ENCODE results near the gene UCK1.

The UCK1 gene

GRCh38 chr9:131575946-131576853 lies 45.1 kb upstream of the UCK1 start:
- Histone ChIP-seq H3K27ac (replicated peaks; ENCODE audit: low read length) (no peak overlapping the region), H3K36me3 (replicated peaks in 1 of 2; ENCODE audit: control insufficient read depth in 2 of 2, insufficient read depth in 2 of 2, low read length in 2 of 2) (peaks cover 18 to 65% of the 10 kb centered on the region in 2 donors)
- WGBS, 2 donors (ENCODE audit: extremely low coverage in 2 of 2, insufficient read length in 2 of 2, insufficient replicate concordance in 1 of 2) = no CpG with 5 or more reads among the region's 23 CpGs

GRCh38 chr9:131574730-131575640 lies 43.9 kb upstream of the UCK1 start:
- H4K8ac ChIP-seq (ENCODE audit: low read depth, low read length) = no peak overlapping the region
- H3K9me3 ChIP-seq (replicated peaks in 1 of 2; ENCODE audit: control insufficient read depth in 2 of 2, insufficient read depth in 1 of 2, low read depth in 1 of 2, low read length in 2 of 2) = no peaks in the 10 kb centered on the region
- no peak overlapping the region for H3K4me2 ChIP-seq (ENCODE audit: insufficient read depth, low read length, poor library complexity, severe bottlenecking)
- no peak overlapping the region for H2AK5ac ChIP-seq (ENCODE audit: low read depth, low read length)
- no peak overlapping the region for H3K9ac ChIP-seq (ENCODE audit: low read depth, low read length, poor library complexity)
- H3K27me3 ChIP-seq (ENCODE audit: control insufficient read depth in 3 of 3, insufficient read depth in 3 of 3, low read depth in 1 of 3, low read length in 3 of 3) = no peaks in the 10 kb centered on the region
- H3K4me3 ChIP-seq (ENCODE audit: low read length in 2 of 2) = no peak overlapping the region
- peaks cover 15 to 60% of the 10 kb centered on the region in 2 donors for H3K36me3 ChIP-seq (replicated peaks in 1 of 2; ENCODE audit: control insufficient read depth in 2 of 2, insufficient read depth in 2 of 2, low read length in 2 of 2)
- H3K4me1 ChIP-seq (ENCODE audit: control insufficient read depth in 2 of 2, insufficient read depth in 1 of 2, low read depth in 1 of 2, low read length in 2 of 2) = peaks cover 0 to 4% of the 10 kb centered on the region in 2 donors
- no peak overlapping the region for H2BK15ac ChIP-seq (ENCODE audit: low read length)
- no peak overlapping the region for H4K91ac ChIP-seq (ENCODE audit: low read depth, low read length, poor library complexity)
- H3K23ac ChIP-seq (ENCODE audit: low read depth, low read length, poor library complexity) = peak overlapping the region; percentile 32
- H3K4ac ChIP-seq (ENCODE audit: low read length) = no peak overlapping the region
- H3K27ac ChIP-seq (replicated peaks; ENCODE audit: low read length) = no peak overlapping the region
- H2BK120ac ChIP-seq (ENCODE audit: low read depth, low read length) = no peak overlapping the region
- no peak overlapping the region for H2BK12ac ChIP-seq (ENCODE audit: low read length)
- DNase-seq (ENCODE audit: low spot score) = no peak
- no peaks in the 10 kb centered on the region for H3K79me1 ChIP-seq (ENCODE audit: low read depth, low read length)
- no peak overlapping the region for H2BK5ac ChIP-seq (ENCODE audit: low read length)
- no peak overlapping the region for H2AFZ ChIP-seq (ENCODE audit: low read length)
- H3K18ac ChIP-seq (ENCODE audit: low read length) = no peak overlapping the region
- WGBS, 2 donors (ENCODE audit: extremely low coverage in 2 of 2, insufficient read length in 2 of 2, insufficient replicate concordance in 1 of 2) = no CpG with 5 or more reads among the region's 17 CpGs
- H3K14ac ChIP-seq (ENCODE audit: low read length) = no peak overlapping the region

More at GRCh38 chr9:131575946-131576853, 45.1 kb upstream of the UCK1 start:
- H2BK15ac ChIP-seq (ENCODE audit: low read length) = no peak overlapping the region
- no peak overlapping the region for H3K4ac ChIP-seq (ENCODE audit: low read length)
- no peak overlapping the region for H2BK120ac ChIP-seq (ENCODE audit: low read depth, low read length)
- H3K9me3 ChIP-seq (replicated peaks in 1 of 2; ENCODE audit: control insufficient read depth in 2 of 2, insufficient read depth in 1 of 2, low read depth in 1 of 2, low read length in 2 of 2) = no peaks in the 10 kb centered on the region
- no peak overlapping the region for H2AK5ac ChIP-seq (ENCODE audit: low read depth, low read length)
- no peaks in the 10 kb centered on the region for H3K79me1 ChIP-seq (ENCODE audit: low read depth, low read length)
- no peak overlapping the region for H2AFZ ChIP-seq (ENCODE audit: low read length)
- H3K9ac ChIP-seq (ENCODE audit: low read depth, low read length, poor library complexity) = no peak overlapping the region
- no peak overlapping the region for H4K8ac ChIP-seq (ENCODE audit: low read depth, low read length)
- H2BK12ac ChIP-seq (ENCODE audit: low read length) = no peak overlapping the region
- H4K91ac ChIP-seq (ENCODE audit: low read depth, low read length, poor library complexity) = no peak overlapping the region
- peak overlapping the region; percentile 32 for H3K18ac ChIP-seq (ENCODE audit: low read length)
- H3K23ac ChIP-seq (ENCODE audit: low read depth, low read length, poor library complexity) = peak overlapping the region; percentile 80
- no peak overlapping the region for H3K4me3 ChIP-seq (ENCODE audit: low read length in 2 of 2)
- no peak overlapping the region for H3K4me2 ChIP-seq (ENCODE audit: insufficient read depth, low read length, poor library complexity, severe bottlenecking)
- H3K4me1 ChIP-seq (ENCODE audit: control insufficient read depth in 2 of 2, insufficient read depth in 1 of 2, low read depth in 1 of 2, low read length in 2 of 2) = peaks cover 0 to 4% of the 10 kb centered on the region in 2 donors
- no peak overlapping the region for H2BK5ac ChIP-seq (ENCODE audit: low read length)
- H3K14ac ChIP-seq (ENCODE audit: low read length) = no peak overlapping the region
- no peak for DNase-seq (ENCODE audit: low spot score)
- H3K27me3 ChIP-seq (ENCODE audit: control insufficient read depth in 3 of 3, insufficient read depth in 3 of 3, low read depth in 1 of 3, low read length in 3 of 3) = no peaks in the 10 kb centered on the region

- Histone ChIP-seq H3K79me1 (ENCODE audit: low read depth, low read length) (no peaks in the 10 kb centered on the region), H3K18ac (ENCODE audit: low read length) (no peak overlapping the region), H3K36me3 (replicated peaks in 1 of 2; ENCODE audit: control insufficient read depth in 2 of 2, insufficient read depth in 2 of 2, low read length in 2 of 2) (peaks cover 0 to 7% of the 10 kb centered on the region in 2 donors), H3K4me1 (ENCODE audit: control insufficient read depth in 2 of 2, insufficient read depth in 1 of 2, low read depth in 1 of 2, low read length in 2 of 2) (no peaks in the 10 kb centered on the region), H3K27ac (replicated peaks; ENCODE audit: low read length) (no peak overlapping the region), H4K91ac (ENCODE audit: low read depth, low read length, poor library complexity) (no peak overlapping the region), H2BK15ac (ENCODE audit: low read length) (no peak overlapping the region), H2BK5ac (ENCODE audit: low read length) (no peak overlapping the region), H3K4me3 (ENCODE audit: low read length in 2 of 2) (peak overlapping the region in 1 of 2 donors; percentile 44), H2BK120ac (ENCODE audit: low read depth, low read length) (no peak overlapping the region), H3K9ac (ENCODE audit: low read depth, low read length, poor library complexity) (no peak overlapping the region), H3K4ac (ENCODE audit: low read length) (no peak overlapping the region), H2AK5ac (ENCODE audit: low read depth, low read length) (peak overlapping the region; percentile 20), H2AFZ (ENCODE audit: low read length) (no peak overlapping the region), H3K14ac (ENCODE audit: low read length) (no peak overlapping the region), H3K27me3 (ENCODE audit: control insufficient read depth in 3 of 3, insufficient read depth in 3 of 3, low read depth in 1 of 3, low read length in 3 of 3) (no peaks in the 10 kb centered on the region), H3K23ac (ENCODE audit: low read depth, low read length, poor library complexity) (no peak overlapping the region), H3K9me3 (replicated peaks in 1 of 2; ENCODE audit: control insufficient read depth in 2 of 2, insufficient read depth in 1 of 2, low read depth in 1 of 2, low read length in 2 of 2) (peaks cover 0 to 3% of the 10 kb centered on the region in 2 donors), H4K8ac (ENCODE audit: low read depth, low read length) (no peak overlapping the region), H2BK12ac (ENCODE audit: low read length) (no peak overlapping the region), H3K4me2 (ENCODE audit: insufficient read depth, low read length, poor library complexity, severe bottlenecking) (no peak overlapping the region)
- no CpG with 5 or more reads among the region's 8 CpGs for WGBS, 2 donors (ENCODE audit: extremely low coverage in 2 of 2, insufficient read length in 2 of 2, insufficient replicate concordance in 1 of 2)
- DNase-seq (ENCODE audit: low spot score) = no peak
Observed at GRCh38 chr9:131567910-131568309, 36.8 kb upstream of the UCK1 start.

GRCh38 chr9:131566158-131566557 lies 35.1 kb upstream of the UCK1 start:
- Histone ChIP-seq H3K4ac (ENCODE audit: low read length) (no peak overlapping the region), H2BK15ac (ENCODE audit: low read length) (no peak overlapping the region), H3K9ac (ENCODE audit: low read depth, low read length, poor library complexity) (no peak overlapping the region), H3K18ac (ENCODE audit: low read length) (no peak overlapping the region), H3K27ac (replicated peaks; ENCODE audit: low read length) (no peak overlapping the region), H3K9me3 (replicated peaks in 1 of 2; ENCODE audit: control insufficient read depth in 2 of 2, insufficient read depth in 1 of 2, low read depth in 1 of 2, low read length in 2 of 2) (peaks cover 3% of the 10 kb centered on the region in 2 donors), H2BK5ac (ENCODE audit: low read length) (no peak overlapping the region), H2BK12ac (ENCODE audit: low read length) (no peak overlapping the region), H2AK5ac (ENCODE audit: low read depth, low read length) (no peak overlapping the region), H3K4me3 (ENCODE audit: low read length in 2 of 2) (no peak overlapping the region), H3K23ac (ENCODE audit: low read depth, low read length, poor library complexity) (no peak overlapping the region), H3K4me2 (ENCODE audit: insufficient read depth, low read length, poor library complexity, severe bottlenecking) (no peak overlapping the region), H3K36me3 (replicated peaks in 1 of 2; ENCODE audit: control insufficient read depth in 2 of 2, insufficient read depth in 2 of 2, low read length in 2 of 2) (no peaks in the 10 kb centered on the region), H4K91ac (ENCODE audit: low read depth, low read length, poor library complexity) (no peak overlapping the region), H3K4me1 (ENCODE audit: control insufficient read depth in 2 of 2, insufficient read depth in 1 of 2, low read depth in 1 of 2, low read length in 2 of 2) (no peaks in the 10 kb centered on the region), H3K27me3 (ENCODE audit: control insufficient read depth in 3 of 3, insufficient read depth in 3 of 3, low read depth in 1 of 3, low read length in 3 of 3) (no peaks in the 10 kb centered on the region), H4K8ac (ENCODE audit: low read depth, low read length) (no peak overlapping the region), H2AFZ (ENCODE audit: low read length) (no peak overlapping the region), H3K79me1 (ENCODE audit: low read depth, low read length) (no peaks in the 10 kb centered on the region), H2BK120ac (ENCODE audit: low read depth, low read length) (no peak overlapping the region), H3K14ac (ENCODE audit: low read length) (no peak overlapping the region)
- no peak for DNase-seq (ENCODE audit: low spot score)
- no CpG with 5 or more reads among the region's 3 CpGs for WGBS, 2 donors (ENCODE audit: extremely low coverage in 2 of 2, insufficient read length in 2 of 2, insufficient replicate concordance in 1 of 2)
